ENCODE measurements around the gene BCS1L. TPM values are rescaled to one million over a fixed set of nuclear protein-coding genes. Genes with fewer than 3 reads are reported as not detected.
"Not testable (repeated sequence)": the region's sequence is repeated elsewhere in the genome, so short reads cannot be mapped to it uniquely, and the experiment has no call there.

BCS1L gene
- total RNA-seq, 2 donors from 2014 or later = 29.5 to 30.2 TPM

- ATAC-seq (peak; percentile 21), DNase-seq (no peak)
- intact Hi-C loops (cut with DNase I, micrococcal nuclease) = no loop called here
Measured at GRCh38 chr2:218648787-218649100, 10.7 kb upstream of the BCS1L start.

GRCh38 chr2:218655751-218656150 lies 3.7 kb upstream of the BCS1L start:
- no peak for DNase-seq
- intact Hi-C loops (cut with DNase I, micrococcal nuclease) = no loop called here
- no peak for ATAC-seq

- intact Hi-C loops (cut with DNase I, micrococcal nuclease) = no loop called here
- peak; percentile 64 for ATAC-seq
- DNase-seq = peak; percentile 46 to 71
Measured at GRCh38 chr2:218658671-218659257, 719 bp upstream of the BCS1L start.

GRCh38 chr2:218659988-218660358 lies 490 bp downstream of the BCS1L start:
- intact Hi-C loops (cut with DNase I, micrococcal nuclease) = no loop called here
- ATAC-seq (no peak), DNase-seq (no peak)

GRCh38 chr2:218662377-218662776 lies 2.9 kb downstream of the BCS1L start:
- DNase-seq (no peak), ATAC-seq (no peak)
- intact Hi-C loops (cut with DNase I, micrococcal nuclease) = no loop called here

GRCh38 chr2:218662827-218663226 lies 3.3 kb downstream of the BCS1L start:
- DNase-seq (no peak), ATAC-seq (no peak)
- intact Hi-C loops (cut with DNase I, micrococcal nuclease) = no loop called here

GRCh38 chr2:218663901-218664300 lies 4.4 kb downstream of the BCS1L start:
- intact Hi-C loops (cut with DNase I, micrococcal nuclease) = no loop called here
- no peak for DNase-seq
- no peak for ATAC-seq

- intact Hi-C loops (cut with DNase I, micrococcal nuclease) = no loop called here
- ATAC-seq (no peak), DNase-seq (no peak)
Measured at GRCh38 chr2:218664653-218665052, 5.2 kb downstream of the BCS1L start.

- ATAC-seq (peak; percentile 64), DNase-seq (no peak)
- intact Hi-C loops (cut with DNase I, micrococcal nuclease) = no loop called here
Measured at GRCh38 chr2:218671097-218671653, 11.7 kb downstream of the BCS1L start.

GRCh38 chr2:218671654-218672566 lies 12.4 kb downstream of the BCS1L start, which contains the start of the genes RNF25 and STK36:
Gene RNF25, minus strand, starts transcription at chr2:218672002. Its CDS starts 32 bp downstream, at chr2:218671970.
Gene STK36, plus strand, starts transcription at chr2:218672086. Its CDS starts 744 bp downstream, at chr2:218672830.
- intact Hi-C loops (cut with DNase I, micrococcal nuclease) = no loop called here
- peak; percentile 84 for DNase-seq
- ATAC-seq = peak; percentile 98

GRCh38 chr2:218679119-218679518 lies 19.6 kb downstream of the BCS1L start:
- DNase-seq = peak in 1 of 2 donors; percentile 30
- intact Hi-C loops (cut with DNase I, micrococcal nuclease) = no loop called here
- no peak for ATAC-seq

- intact Hi-C loops (cut with DNase I, micrococcal nuclease) = no loop called here
- DNase-seq = no peak
- no peak for ATAC-seq
Measured at GRCh38 chr2:218680061-218680460, 20.6 kb downstream of the BCS1L start.

- intact Hi-C loops (cut with DNase I, micrococcal nuclease) = not testable (repeated sequence)
- ATAC-seq (peak; percentile 98), DNase-seq (peak; percentile 37 to 43)
Measured at GRCh38 chr2:218687400-218688060, 28.0 kb downstream of the BCS1L start.

- intact Hi-C loops (cut with DNase I, micrococcal nuclease) = no loop called here
- DNase-seq (no peak), ATAC-seq (no peak)
Measured at GRCh38 chr2:218691234-218691633, 31.8 kb downstream of the BCS1L start.

GRCh38 chr2:218694405-218695145 lies 35.1 kb downstream of the BCS1L start:
- ATAC-seq = no peak
- no peak for DNase-seq
- intact Hi-C loops (cut with DNase I, micrococcal nuclease) = no loop called here

- intact Hi-C loops (cut with DNase I, micrococcal nuclease) = no loop called here
- ATAC-seq = no peak
Measured at GRCh38 chr2:218698885-218699284, 39.4 kb downstream of the BCS1L start.

GRCh38 chr2:218701806-218702205 lies 42.3 kb downstream of the BCS1L start:
- ATAC-seq (no peak), DNase-seq (no peak)
- intact Hi-C loops (cut with DNase I, micrococcal nuclease) = no loop called here

More at GRCh38 chr2:218698885-218699284, 39.4 kb downstream of the BCS1L start:
- DNase-seq = no peak

GRCh38 chr2:218703341-218703740 lies 43.9 kb downstream of the BCS1L start:
- no peak for DNase-seq
- ATAC-seq = no peak
- intact Hi-C loops (cut with DNase I, micrococcal nuclease) = no loop called here

GRCh38 chr2:218708086-218708485 lies 48.6 kb downstream of the BCS1L start:
- DNase-seq = no peak
- intact Hi-C loops (cut with DNase I, micrococcal nuclease) = no loop called here
- ATAC-seq = no peak
